Prostate gland (tissue), 2 donors: ENCODE measurements around the gene CEP104.

Experiments
- CTCF ChIP-seq, 4 experiments: fragments of 200-600 bp in 2 of 4; fragments of 450-650 bp in 2 of 4; sonication (generic) in 2 of 4; IDR thresholded peaks; 1 replicate in 3 of 4; 2 replicates in 1 of 4; pipeline ENCODE4 v1.5.1; 2016 to 2019; ENCODE audit warnings: antibody characterized with exemption in 4 of 4, mild to moderate bottlenecking in 2 of 4, moderate library complexity in 2 of 4
- POLR2A ChIP-seq: fragments of 450-650 bp; IDR thresholded peaks from one replicate; pipeline ENCODE4 v1.6.1; 2016; ENCODE audit warnings: antibody characterized with exemption, mild to moderate bottlenecking
- POLR2AphosphoS5 ChIP-seq: sonication (generic); formaldehyde crosslinking; IDR thresholded peaks from one replicate; pipeline ENCODE4 v1.6.1; 2017; ENCODE audit warnings: antibody characterized with exemption

GRCh38 chr1:3896396-3897000, 39.5 kb upstream of the CEP104 start:
- TF ChIP-seq CTCF (IDR thresholded peaks at IDR 0.05) = no peak
- no peak for TF ChIP-seq POLR2A
- no peak for TF ChIP-seq POLR2AphosphoS5
